Caco-2 (cell line): ENCODE results near the gene GLUD1. TPM values are rescaled to one million over a fixed set of nuclear protein-coding genes. Genes with fewer than 3 reads are reported as not detected.
"Not testable (repeated sequence)": the region's sequence is repeated elsewhere in the genome, so short reads cannot be mapped to it uniquely, and the experiment has no call there.

Experiments
- BruUV-seq: library from RNA; stranded (reverse); fragments of 400-500 nt; replicated peaks from 2 replicates; lab custom pipeline; 2021; lab: Mats Ljungman, UMichigan
- CTCF ChIA-PET: fragments of 300-600 bp; sonication (Branson Sonifier 250); formaldehyde crosslinking; loops from one replicate; lab custom pipeline; 2022; ENCODE audit warnings: antibody characterized with exemption; lab: Charles Lee
- POLR2A ChIA-PET: fragments of 300-600 bp; sonication (Branson Sonifier 250); formaldehyde crosslinking; loops from one replicate; lab custom pipeline; 2022; ENCODE audit warnings: antibody characterized with exemption; lab: Charles Lee
- DNase-seq, 2 experiments: peaks; one replicate each; pipeline versions ENCODE4 v3.0.0 to v3.0.0-alpha.2; 2020 to 2022
- H3K27me3 ChIP-seq: replicated peaks from 2 replicates; pipeline ENCODE4 v1.6.0; 2011; ENCODE audit warnings: low read length; ENCODE audit not compliant: control insufficient read depth, insufficient read depth
- H3K36me3 ChIP-seq: 2 replicates; pipeline ENCODE4 v1.5.1; 2011; ENCODE audit warnings: low read length; ENCODE audit not compliant: control insufficient read depth, insufficient read depth
- H3K4me1 ChIP-seq: fragments of 250-450 bp; sonication (Bioruptor Pico); 2 replicates; pipeline ENCODE4 v1.5.1; 2020; ENCODE audit warnings: mild to moderate bottlenecking
- H3K4me3 ChIP-seq: 2 replicates; pipeline ENCODE4 v1.5.1; 2011; ENCODE audit warnings: low read depth, mild to moderate bottlenecking, control low read depth, low read length
- H3K9me3 ChIP-seq: fragments of 250-450 bp; sonication (Bioruptor Pico); 2 replicates; pipeline ENCODE4 v1.5.1; 2020; ENCODE audit warnings: mild to moderate bottlenecking, moderate library complexity
- H3K27ac Mint-ChIP-seq: one replicate; pipeline ENCODE4 v1.8.0; 2022; ENCODE audit warnings: mixed read lengths; ENCODE audit not compliant: unreplicated experiment
- H3K27me3 Mint-ChIP-seq: one replicate; pipeline ENCODE4 v1.8.0; 2022; ENCODE audit warnings: mixed read lengths; ENCODE audit not compliant: insufficient read depth, unreplicated experiment
- H3K36me3 Mint-ChIP-seq: one replicate; pipeline ENCODE4 v1.8.0; 2022; ENCODE audit warnings: mild to moderate bottlenecking, mixed read lengths; ENCODE audit not compliant: insufficient read depth, unreplicated experiment
- H3K4me1 Mint-ChIP-seq: one replicate; pipeline ENCODE4 v1.8.0; 2022; ENCODE audit warnings: low read depth, mixed read lengths; ENCODE audit not compliant: unreplicated experiment
- H3K4me3 Mint-ChIP-seq: one replicate; pipeline ENCODE4 v1.8.0; 2022; ENCODE audit warnings: mild to moderate bottlenecking, moderate library complexity, mixed read lengths; ENCODE audit not compliant: unreplicated experiment
- H3K9me3 Mint-ChIP-seq: one replicate; pipeline ENCODE4 v1.8.0; 2022; ENCODE audit warnings: mixed read lengths; ENCODE audit not compliant: unreplicated experiment
- intact Hi-C: fragments of 100-400 bp; cut with micrococcal nuclease; formaldehyde crosslinking; loops from one replicate; pipeline ENCODE4 v1.10.0; 2022; ENCODE audit not compliant: unreplicated experiment
- total RNA-seq: library from RNA; stranded (reverse); gene quantifications from 2 replicates; pipeline ENCODE4 v1.2.3, GENCODE V29; 2022
- TF ChIP-seq, protein P1 (sequence below), 2 experiments: fragments of 200-600 bp in 1 of 2; IDR thresholded peaks; 1 replicate in 1 of 2; 2 replicates in 1 of 2; pipeline versions ENCODE4 v1.5.1 to v1.8.0; 2011 to 2022; ENCODE audit warnings: antibody characterized with exemption in 1 of 2, control low read depth in 1 of 2, inconsistent platforms in 1 of 2, low read depth in 1 of 2, low read length in 1 of 2, mild to moderate bottlenecking in 1 of 2, moderate library complexity in 1 of 2; ENCODE audit not compliant: insufficient read depth in 1 of 2, severe bottlenecking in 1 of 2, unreplicated experiment in 1 of 2

Gene GLUD1
- total RNA-seq, 1 experiment from 2014 or later = 767 TPM

DNA sequence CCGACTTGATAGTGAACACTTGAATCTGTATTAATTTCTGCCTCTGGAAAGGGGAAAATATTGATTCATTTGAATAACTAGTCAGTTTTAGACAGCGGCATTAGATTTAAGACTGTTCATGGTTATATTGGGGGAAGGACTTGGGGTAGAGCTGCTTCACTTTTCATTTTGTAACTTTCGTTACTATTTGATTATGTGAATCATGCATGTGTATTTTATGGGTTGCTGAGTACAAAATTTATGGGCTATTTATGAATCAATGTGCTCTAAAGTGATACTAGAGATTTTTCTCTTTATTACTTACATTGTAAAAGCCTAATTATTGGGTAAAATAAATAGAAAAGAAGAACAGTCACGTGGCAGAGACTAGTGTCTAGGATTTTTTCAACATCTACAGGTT is 4.9 kb downstream of the GLUD1 start:
- H3K27me3 ChIP-seq = no peaks in the 10 kb centered on the region
- H3K9me3 ChIP-seq = no peaks in the 10 kb centered on the region
- TF ChIP-seq, protein P1, sequence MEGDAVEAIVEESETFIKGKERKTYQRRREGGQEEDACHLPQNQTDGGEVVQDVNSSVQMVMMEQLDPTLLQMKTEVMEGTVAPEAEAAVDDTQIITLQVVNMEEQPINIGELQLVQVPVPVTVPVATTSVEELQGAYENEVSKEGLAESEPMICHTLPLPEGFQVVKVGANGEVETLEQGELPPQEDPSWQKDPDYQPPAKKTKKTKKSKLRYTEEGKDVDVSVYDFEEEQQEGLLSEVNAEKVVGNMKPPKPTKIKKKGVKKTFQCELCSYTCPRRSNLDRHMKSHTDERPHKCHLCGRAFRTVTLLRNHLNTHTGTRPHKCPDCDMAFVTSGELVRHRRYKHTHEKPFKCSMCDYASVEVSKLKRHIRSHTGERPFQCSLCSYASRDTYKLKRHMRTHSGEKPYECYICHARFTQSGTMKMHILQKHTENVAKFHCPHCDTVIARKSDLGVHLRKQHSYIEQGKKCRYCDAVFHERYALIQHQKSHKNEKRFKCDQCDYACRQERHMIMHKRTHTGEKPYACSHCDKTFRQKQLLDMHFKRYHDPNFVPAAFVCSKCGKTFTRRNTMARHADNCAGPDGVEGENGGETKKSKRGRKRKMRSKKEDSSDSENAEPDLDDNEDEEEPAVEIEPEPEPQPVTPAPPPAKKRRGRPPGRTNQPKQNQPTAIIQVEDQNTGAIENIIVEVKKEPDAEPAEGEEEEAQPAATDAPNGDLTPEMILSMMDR (IDR thresholded peaks at IDR 0.05; ENCODE audit: insufficient read depth in 1 of 2, low read depth in 1 of 2, low read length in 1 of 2, severe bottlenecking in 1 of 2, unreplicated experiment in 1 of 2) = no peak
- no TSS peak for BruUV-seq
- intact Hi-C loops = loop anchor here (10.0 kb wide), 1 partner anchor 55 kb away; no protein-coding TSS in a partner anchor
- H3K4me1 ChIP-seq = peaks cover 30% of the 10 kb centered on the region
- POLR2A ChIA-PET = no interaction called here
- CTCF ChIA-PET = no interaction called here
- H3K9me3 Mint-ChIP-seq = no peaks in the 10 kb centered on the region
- H3K27me3 Mint-ChIP-seq = no peaks in the 10 kb centered on the region
- H3K27ac Mint-ChIP-seq = no peak overlapping the region
- H3K36me3 Mint-ChIP-seq = peaks cover 91% of the 10 kb centered on the region
- H3K4me3 Mint-ChIP-seq = peak overlapping the region; percentile 42
- H3K36me3 ChIP-seq = no peaks in the 10 kb centered on the region; the same call in 1 of the 2 replicates
- H3K4me1 Mint-ChIP-seq = peaks cover 24% of the 10 kb centered on the region
- no peak for DNase-seq
- H3K4me3 ChIP-seq = no peak overlapping the region

DNA sequence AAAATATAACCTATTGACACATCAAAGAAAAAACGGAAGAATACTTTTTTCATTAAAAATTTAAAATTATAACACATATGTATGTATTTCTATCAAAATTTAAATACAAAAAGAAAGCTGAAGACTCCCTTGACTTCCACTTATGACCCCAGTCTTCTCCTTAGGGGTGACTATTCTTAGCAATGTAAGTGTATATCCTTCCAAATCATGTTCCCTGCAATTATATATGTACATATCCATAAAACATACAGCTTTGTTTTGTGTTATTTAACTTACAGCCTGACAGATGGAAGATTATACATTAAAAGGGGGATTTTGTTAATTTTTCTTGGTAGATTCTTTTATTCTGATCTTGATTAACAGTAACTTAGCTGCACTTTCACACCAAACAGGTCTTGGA is 9.1 kb downstream of the GLUD1 start:
- POLR2A ChIA-PET = no interaction called here
- H3K4me1 Mint-ChIP-seq = peaks cover 24% of the 10 kb centered on the region

DNA sequence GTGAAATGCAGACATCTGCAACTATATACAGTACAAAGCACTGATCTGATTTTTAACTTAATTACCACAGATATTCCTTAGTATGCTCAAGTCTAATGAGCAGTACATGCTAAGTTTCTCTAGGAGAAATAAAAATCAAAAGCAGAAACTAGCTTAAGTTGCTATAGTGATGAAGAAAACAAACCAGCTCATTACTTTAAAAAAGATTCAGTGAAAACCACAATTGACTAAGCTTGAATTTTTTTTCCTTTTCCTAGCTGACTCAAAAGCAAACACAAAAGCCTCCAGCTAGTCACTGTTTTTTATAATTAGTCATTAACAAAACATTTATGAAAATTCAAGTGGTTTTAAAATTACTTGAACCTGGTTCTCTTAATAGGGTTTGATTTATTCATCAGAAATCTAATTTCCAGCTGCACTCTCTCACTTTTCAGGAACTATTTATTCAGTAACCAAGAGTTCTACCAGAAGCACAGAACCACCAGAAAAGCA is 10.3 kb downstream of the GLUD1 start:
- H3K27me3 Mint-ChIP-seq, BruUV-seq, intact Hi-C loops, H3K9me3 Mint-ChIP-seq, POLR2A ChIA-PET, H3K27me3 ChIP-seq, H3K36me3 ChIP-seq, CTCF ChIA-PET, H3K27ac Mint-ChIP-seq, H3K4me3 Mint-ChIP-seq, H3K4me3 ChIP-seq, H3K9me3 ChIP-seq, DNase-seq: not testable (repeated sequence)
- H3K4me1 Mint-ChIP-seq = peaks cover 20% of the 10 kb centered on the region
- peaks cover 15% of the 10 kb centered on the region; the same call in 1 of the 2 replicates for H3K4me1 ChIP-seq
- peaks cover 75% of the 10 kb centered on the region for H3K36me3 Mint-ChIP-seq

More for the DNA sequence above, 9.1 kb downstream of the GLUD1 start:
- H3K36me3 Mint-ChIP-seq = peaks cover 79% of the 10 kb centered on the region
- TF ChIP-seq, protein P1 (IDR thresholded peaks at IDR 0.05; ENCODE audit: insufficient read depth in 1 of 2, low read depth in 1 of 2, low read length in 1 of 2, severe bottlenecking in 1 of 2, unreplicated experiment in 1 of 2) = no peak
- H3K27me3 Mint-ChIP-seq = no peaks in the 10 kb centered on the region
- no peak overlapping the region for H3K27ac Mint-ChIP-seq
- CTCF ChIA-PET = no interaction called here
- H3K4me3 Mint-ChIP-seq = no peak overlapping the region
- Histone ChIP-seq H3K4me1 (peaks cover 24% of the 10 kb centered on the region), H3K4me3 (no peak overlapping the region), H3K27me3 (no peaks in the 10 kb centered on the region), H3K9me3 (no peaks in the 10 kb centered on the region), H3K36me3 (no peaks in the 10 kb centered on the region; the same call in 1 of the 2 replicates)
- no peaks in the 10 kb centered on the region for H3K9me3 Mint-ChIP-seq
- BruUV-seq = no TSS peak
- DNase-seq = no peak
- intact Hi-C loops = no loop called here

DNA sequence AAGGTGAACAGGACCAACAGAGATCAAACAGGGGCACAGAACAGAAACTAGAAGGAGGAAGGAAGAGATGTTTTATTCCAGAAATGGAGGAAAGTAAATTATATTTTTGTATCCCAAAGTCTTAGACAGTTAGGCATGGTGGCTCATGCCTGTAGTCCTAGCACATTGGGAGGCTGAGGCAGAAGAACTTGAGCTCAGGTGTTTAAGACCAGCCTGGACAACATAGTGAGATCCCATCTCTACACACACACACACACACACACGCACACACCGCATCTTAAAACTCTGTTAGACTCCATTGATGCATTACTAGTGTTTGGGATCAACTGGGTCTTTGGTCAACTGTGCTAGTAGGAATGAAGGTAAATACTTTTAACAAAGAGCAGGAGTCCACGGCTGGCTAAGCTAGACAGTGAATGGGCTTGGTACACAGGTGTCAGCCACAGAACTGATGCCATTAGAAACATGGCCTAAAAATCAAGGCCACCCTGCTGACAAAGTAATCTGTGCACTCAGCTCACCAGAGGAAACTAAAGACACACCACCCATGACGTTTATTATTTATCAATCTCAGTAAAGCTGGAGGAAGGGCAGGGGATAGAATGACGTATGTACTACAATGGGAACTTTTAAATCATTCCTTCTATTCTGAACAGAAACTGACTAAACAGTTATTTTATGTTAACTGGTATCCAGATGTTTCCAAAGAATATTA is 10.9 kb downstream of the GLUD1 start:
- H3K4me3 Mint-ChIP-seq, H3K36me3 ChIP-seq, H3K27me3 ChIP-seq, H3K27me3 Mint-ChIP-seq, BruUV-seq, H3K4me3 ChIP-seq, H3K27ac Mint-ChIP-seq, DNase-seq, POLR2A ChIA-PET, H3K9me3 ChIP-seq, H3K9me3 Mint-ChIP-seq, intact Hi-C loops: not testable (repeated sequence)
- CTCF ChIA-PET = interaction anchor here (0.6 kb wide), 1 partner anchor 145 kb away, joined by 6 read pairs; no protein-coding TSS in a partner anchor
- H3K4me1 ChIP-seq = peaks cover 13% of the 10 kb centered on the region; the same call in 1 of the 2 replicates
- peaks cover 75% of the 10 kb centered on the region for H3K36me3 Mint-ChIP-seq
- peaks cover 20% of the 10 kb centered on the region for H3K4me1 Mint-ChIP-seq

DNA sequence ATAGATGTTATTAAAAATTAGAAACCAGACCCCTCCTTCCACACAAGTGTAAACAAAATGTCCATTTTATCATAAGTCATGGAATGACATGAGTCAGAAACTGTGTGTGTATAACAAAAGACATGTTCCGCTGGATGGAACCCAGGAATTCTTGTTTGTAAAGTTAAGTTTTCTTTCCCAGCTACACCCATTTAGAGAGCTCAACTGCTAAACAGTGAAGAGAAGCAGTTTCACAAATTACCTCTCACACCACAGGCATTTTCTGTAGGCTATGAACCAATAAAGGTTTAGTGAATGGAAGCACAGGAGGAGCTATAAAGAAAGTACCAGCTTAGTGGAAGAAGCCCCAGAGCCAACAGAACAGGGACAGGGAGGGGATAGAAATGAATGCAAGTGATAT is 12.4 kb downstream of the GLUD1 start:
- H3K4me3 ChIP-seq, H3K27me3 ChIP-seq, H3K27me3 Mint-ChIP-seq, H3K9me3 Mint-ChIP-seq, intact Hi-C loops, H3K36me3 ChIP-seq, CTCF ChIA-PET, H3K9me3 ChIP-seq, BruUV-seq, DNase-seq: not testable (repeated sequence)
- peak overlapping the region; percentile 55 for H3K4me3 Mint-ChIP-seq
- peak overlapping the region; percentile 89 for H3K27ac Mint-ChIP-seq
- H3K4me1 Mint-ChIP-seq = peaks cover 20% of the 10 kb centered on the region
- POLR2A ChIA-PET = interaction anchor here (0.7 kb wide), 1 partner anchor 9 kb away, joined by 10 read pairs; no protein-coding TSS in a partner anchor
- H3K36me3 Mint-ChIP-seq = peaks cover 73% of the 10 kb centered on the region
- H3K4me1 ChIP-seq = peaks cover 13% of the 10 kb centered on the region; the same call in 1 of the 2 replicates
